ENCODE data around the gene RELA. TPM values are rescaled to one million over a fixed set of nuclear protein-coding genes. Genes with fewer than 3 reads are reported as not detected.
"Not testable (repeated sequence)": the region's sequence is repeated elsewhere in the genome, so short reads cannot be mapped to it uniquely, and the experiment has no call there.

Gene RELA
- total RNA-seq, 1 experiment from 2014 or later, result 19.7 TPM

DNA sequence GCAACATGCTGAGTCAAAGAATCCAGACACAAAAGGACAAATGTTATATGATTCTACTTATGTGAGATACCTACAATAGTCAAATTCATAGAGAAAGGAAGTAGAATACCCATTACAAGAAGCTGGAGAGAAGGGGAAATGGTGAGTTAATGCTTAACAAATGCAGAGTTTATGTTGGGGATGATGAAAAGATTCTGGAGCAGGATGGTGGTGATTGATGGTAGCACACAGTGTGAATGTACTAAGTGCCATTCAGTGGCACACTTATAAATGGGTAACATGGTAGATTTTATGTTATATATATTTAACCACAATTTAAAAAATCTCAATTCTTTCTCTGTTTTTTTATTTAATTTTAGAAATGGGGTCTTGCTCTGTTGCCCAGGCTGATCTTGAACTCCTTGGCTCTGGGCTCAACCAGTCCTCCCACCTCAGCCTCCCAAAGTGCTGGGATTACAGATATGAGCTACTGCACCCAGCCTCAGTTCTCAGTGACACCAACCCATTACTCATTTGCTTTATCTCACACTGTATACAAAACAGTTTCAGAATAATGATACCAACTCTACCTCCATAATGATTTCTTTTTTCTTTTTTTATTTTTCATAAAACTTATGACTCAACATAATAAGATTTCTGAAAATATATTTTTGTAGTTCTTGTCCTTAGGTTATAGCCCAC is 9.6 kb upstream of the RELA start:
- DNase-seq (ENCODE audit: low read depth), result no peak

DNA sequence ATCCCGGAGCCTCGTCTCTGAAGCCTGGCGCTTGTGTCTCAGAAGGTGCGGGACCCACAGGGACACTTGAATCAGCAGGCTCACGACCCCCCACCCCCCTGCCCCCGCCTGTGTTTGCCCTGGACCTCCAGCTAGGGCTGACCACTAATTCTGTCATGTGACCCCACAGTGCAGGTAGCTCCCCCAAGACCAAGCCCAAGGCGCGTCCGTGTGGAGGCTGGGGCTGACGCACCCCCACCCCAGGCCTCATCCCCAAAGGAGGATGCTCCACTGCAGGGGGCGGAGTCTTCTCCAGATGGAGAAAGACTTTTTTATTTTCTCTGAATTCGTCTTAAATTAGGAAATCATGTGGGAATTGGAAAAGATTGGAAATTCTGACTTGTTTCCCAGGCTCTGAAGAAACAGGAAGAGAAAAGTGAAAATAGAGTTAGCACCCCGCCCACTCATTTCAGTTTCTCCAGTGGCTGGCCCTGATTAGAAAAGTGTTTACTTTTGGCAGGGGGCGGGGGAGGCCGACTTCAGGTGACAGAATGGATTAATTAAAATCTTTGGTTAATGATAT is 1.0 kb upstream of the RELA start:
- peak; percentile 53 for DNase-seq (ENCODE audit: low read depth)

DNA sequence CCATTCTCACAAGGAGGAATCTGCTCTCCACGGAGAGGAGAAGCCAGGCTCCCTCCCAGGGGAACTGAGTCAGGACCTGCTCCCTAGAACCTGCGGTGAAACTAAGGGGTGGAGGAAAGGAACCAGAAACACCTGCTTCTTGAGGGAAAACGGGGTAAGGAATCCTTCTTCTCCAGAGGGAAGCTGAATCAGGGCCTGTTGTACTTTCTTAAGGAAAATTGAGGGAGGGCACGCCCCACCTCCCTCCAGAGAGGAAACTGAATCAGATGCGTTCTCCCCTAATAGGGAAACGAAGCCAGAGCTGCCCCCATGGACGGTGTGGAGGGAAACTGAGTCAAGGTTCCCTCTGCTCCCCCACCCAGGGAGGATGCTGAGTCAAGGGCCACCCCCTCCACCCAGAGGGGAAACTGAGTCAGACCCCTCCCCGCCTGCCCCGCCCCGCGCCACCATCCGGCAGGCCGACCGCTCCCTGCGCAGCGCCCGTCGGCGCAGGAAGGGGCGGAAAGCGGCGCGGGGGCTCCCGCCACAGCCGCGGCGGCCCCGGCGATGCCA is 393 bp downstream of the RELA start:
- DNase-seq (ENCODE audit: low read depth), result no peak

DNA sequence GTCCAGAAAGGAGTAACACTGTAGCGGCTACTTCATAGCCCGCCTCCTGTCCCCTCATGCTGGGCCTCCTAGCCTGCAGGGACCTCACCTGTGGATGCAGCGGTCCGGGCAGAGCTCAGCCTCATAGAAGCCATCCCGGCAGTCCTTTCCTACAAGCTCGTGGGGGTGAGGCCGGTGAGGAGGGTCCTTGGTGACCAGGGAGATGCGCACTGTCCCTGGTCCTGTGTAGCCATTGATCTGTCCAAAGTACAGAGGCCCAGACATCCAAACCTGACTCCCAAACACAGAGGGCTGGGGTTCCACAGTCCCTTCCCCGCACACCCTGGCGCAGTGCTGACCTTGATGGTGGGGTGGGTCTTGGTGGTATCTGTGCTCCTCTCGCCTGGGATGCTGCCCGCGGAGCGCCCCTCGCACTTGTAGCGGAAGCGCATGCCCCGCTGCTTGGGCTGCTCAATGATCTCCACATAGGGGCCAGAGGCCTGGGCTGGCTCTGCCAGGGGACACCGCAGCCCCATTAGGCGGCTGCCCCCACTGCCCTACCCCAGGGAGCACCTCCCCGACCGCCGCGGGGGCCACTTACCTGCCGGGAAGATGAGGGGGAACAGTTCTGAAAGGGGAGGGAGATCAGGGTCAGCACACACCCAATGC is 993 bp downstream of the RELA start:
- no peak for DNase-seq (ENCODE audit: low read depth)

DNA sequence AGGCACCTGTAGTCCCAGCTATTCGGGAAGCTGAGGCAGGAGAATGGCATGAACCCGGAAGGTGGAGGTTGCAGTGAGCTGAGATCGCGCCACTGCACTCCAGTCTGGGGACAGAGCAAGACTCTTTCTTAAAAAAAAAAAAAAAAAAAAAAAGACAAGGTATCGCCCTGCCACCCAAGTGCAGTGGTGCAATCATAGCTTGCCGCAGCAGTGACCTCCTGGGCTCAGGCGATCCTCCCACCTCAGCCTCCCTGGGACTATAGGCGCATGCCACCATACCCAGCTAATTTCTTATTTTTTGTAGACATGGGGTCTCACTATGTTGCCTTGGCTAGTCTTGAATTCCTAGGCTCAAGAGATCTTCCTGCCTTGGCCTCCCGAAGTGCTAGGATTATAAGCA is 1.8 kb downstream of the RELA start:
- DNase-seq (ENCODE audit: low read depth), result not testable (repeated sequence)

DNA sequence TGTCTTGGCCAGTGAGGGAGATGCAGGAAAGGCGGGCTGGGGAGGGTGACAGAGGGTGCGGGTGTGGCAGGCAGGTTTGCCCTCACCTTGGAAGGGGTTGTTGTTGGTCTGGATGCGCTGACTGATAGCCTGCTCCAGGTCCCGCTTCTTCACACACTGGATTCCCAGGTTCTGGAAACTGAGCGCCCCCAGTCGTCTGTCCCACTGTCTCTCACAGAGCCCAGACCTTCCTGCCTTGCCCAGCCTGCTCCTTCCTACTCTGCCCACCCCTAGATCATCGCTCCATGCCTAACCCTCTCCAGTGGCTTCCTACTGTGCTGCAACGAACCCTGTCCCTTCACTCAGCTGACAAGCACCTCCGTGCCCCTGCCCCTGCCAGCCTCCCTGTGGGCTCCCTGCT is 2.7 kb downstream of the RELA start:
- no peak for DNase-seq (ENCODE audit: low read depth)

DNA sequence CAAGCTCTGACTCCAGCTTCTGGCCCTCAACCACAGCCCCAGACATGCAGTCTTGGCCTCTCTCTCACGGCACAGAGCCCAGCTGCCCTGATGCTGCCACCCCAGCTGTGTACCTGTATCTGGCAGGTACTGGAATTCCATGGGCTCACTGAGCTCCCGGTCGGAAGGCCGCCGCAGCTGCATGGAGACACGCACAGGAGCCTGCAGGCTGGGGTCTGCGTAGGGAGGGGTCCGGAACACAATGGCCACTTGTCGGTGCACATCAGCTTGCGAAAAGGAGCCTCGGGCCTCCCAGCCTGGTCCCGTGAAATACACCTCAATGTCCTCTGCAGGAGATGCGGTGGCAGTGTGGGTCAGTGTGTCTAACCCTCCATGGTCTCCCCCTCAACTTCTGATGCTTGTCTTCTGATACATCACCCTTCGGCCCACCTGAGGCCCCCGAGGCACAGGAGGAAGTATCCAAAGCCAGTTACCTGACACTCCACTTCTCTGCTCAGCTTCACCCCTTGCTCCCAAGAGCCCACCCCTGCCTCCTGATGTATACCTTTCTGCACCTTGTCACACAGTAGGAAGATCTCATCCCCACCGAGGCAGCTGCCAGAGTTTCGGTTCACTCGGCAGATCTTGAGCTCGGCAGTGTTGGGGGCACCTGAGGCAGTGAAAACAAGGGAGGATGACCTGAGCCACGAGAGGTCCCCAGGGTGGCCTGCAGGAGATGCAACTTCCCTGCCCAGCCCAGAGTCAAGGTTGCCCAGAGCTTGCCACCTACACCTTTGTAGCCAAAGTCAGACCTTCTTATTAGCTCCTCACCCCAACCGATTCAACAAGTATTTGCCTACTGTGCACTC is 4.3 kb downstream of the RELA start:
- DNase-seq (ENCODE audit: low read depth), result no peak

DNA sequence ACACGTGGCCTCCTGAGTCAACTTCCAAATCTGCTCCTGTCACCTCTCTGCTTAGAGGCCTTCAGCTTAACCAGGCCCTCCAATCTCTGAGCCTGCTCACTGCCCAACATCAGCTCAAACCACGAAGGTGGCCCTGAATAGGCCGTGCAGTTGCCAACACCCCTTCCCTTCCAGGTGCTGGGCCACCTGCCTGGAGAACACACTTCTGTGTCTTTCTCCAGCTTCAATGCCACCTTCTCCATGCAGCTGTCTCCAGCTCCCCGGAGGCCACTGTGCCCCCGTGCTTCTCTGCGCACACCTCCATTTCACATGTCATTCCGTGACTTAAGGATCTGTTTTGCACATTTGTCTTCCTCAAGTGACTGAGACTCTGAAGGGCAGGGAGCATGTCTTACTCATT is 5.3 kb downstream of the RELA start:
- no peak for DNase-seq (ENCODE audit: low read depth)

DNA sequence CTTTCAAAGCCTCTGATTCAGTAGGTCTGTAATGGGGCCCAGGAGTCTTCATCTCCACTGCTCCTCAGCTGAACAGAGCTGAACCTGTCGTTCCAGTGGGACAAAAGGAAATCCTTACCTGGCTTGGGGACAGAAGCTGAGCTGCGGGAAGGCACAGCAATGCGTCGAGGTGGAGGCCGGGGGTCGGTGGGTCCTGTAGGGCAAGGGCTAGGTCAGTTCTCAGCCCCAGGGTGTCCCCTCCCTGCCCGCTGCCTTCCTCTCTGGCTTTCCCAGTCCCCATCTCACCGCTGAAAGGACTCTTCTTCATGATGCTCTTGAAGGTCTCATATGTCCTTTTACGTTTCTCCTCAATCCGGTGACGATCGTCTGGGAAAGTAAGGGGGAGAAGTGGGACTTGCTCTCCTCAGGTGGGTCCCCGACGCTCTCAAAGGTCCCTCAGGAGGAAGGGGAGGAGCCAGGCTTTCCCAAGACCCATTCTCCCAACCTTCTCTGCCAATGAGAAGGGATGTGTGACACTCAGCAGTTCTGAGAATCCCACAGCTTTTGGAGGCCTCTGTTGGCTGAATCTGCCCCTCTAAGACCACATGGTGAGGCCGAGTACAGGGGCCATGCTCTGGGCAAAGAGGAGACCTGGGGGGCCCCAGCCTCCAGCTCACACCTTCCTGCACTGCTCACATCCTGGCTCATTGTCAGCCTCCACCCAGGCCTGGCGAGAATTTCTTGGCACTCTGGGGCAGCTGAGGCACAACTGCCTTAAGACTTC is 7.0 kb downstream of the RELA start:
- no peak for DNase-seq (ENCODE audit: low read depth)

DNA sequence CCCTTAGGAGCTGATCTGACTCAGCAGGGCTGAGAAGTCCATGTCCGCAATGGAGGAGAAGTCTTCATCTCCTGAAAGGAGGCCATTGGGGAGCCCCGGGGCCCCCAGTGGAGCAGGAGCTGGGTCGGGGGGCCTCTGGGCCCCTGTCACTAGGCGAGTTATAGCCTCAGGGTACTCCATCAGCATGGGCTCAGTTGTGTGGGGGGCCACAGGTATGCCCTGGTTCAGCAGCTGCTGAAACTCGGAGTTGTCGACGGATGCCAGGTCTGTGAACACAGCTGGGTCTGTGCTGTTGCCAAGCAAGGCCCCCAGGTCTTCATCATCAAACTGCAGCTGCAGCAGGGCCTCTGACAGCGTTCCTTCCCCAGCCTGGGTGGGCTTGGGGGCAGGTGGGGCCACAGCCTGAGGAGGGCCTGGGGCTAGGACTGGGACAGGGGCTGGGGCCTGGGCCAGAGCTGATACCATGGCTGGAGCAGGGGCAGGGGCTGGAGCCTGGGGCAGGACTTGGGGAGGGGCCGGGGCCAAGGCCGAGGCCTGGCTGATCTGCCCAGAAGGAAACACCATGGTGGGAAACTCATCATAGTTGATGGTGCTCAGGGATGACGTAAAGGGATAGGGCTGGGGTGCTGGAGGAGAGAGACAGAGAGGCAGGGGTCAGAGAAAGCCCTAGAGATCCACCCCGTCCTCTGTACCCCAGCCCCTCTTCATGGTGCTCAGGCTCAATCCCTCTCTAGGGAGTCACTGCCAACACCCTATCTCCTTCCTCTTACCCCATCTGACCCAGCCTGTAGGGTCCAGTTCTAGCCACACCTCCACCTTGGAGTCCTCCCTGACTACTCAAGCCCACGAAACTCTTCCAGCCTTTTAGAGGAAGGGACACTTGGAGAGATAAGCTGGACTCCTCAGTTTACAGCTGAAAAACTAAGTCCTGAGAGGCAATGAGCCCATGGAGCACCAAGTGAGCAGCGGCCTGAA is 8.1 kb downstream of the RELA start:
- no peak for DNase-seq (ENCODE audit: low read depth)

DNA sequence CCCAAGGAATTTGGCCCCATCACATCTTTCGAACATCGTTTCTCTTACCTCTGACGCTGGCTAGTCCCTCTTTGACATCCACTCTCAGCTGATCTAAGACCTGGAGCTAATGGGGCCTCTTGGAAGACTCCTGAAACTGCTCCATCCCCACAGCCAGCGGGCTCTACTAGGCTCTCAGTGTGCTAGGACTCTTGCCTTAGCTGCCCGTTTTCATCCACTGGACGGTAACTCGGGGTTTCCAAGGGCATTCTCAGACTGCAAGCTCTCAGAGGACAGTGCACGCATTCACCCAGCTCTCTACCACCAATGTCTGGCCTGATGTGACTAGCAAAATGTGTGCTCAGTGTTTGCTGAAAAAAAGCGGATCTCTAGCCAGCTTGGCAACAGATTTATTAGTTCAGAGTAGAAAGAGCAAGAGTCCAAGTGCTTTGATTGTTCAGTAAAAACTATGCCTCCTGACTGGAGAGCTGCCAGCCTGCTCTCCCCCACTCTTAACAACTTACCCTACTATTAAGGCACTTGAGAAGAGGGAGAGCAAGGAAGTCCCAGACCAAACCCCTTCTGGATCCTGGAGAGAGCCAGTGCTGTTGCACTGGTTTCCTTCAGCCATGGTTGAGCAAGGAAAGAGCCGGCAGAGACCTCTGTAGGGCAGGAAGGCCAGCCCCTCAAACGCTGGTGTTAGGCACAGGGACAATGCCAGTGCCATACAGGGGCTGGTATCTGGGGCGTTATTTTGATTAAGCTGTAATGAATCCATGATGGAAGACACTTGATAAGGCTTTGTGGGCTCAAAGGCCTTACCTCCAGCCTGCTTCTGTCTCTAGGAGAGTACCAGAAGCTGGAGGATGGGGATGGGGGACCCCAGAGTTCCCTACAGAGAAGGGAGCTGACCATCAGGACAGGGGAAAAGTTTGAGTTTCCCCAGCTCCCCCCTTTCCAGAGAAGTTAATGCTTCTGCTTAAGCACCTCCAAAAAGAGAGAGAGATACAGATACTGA is 9.2 kb downstream of the RELA start:
- DNase-seq (ENCODE audit: low read depth), result no peak

DNA sequence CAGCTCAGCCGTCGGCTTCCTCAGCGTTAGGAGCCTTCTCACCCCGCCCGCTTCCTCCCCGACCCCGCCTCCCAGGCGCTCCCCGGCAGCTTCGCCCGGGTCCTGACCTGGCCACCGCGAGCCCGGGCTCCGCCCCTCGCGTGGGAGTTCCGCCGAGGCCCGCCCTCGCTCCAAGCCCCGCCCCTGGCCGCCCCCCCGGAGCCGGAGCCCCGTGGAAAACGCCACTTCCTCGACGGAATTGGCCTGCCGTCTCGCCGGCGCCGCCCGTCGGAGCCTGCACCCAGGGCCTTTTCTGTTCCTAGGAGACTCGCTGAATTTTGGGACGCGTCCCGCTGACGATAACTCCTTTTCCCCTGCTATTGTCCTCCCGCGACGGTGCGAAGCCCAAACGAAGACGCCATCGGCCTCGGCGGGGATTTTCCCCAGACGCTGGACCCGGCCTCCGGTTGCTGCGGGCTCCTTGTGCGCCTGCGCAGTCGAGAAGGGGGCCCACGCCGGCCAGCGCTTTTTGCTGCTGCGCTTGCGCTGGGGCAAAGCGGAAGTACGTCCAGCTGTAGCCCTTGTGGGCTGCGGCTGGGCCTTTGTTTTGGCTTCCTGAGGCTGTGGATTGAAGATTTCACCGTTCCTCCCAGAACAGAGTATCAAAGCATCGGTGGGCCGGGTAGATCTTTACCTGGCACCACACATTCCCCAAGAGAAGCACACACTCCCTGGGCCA is 10.0 kb downstream of the RELA start:
- DNase-seq (ENCODE audit: low read depth), result peak; percentile 95

DNA sequence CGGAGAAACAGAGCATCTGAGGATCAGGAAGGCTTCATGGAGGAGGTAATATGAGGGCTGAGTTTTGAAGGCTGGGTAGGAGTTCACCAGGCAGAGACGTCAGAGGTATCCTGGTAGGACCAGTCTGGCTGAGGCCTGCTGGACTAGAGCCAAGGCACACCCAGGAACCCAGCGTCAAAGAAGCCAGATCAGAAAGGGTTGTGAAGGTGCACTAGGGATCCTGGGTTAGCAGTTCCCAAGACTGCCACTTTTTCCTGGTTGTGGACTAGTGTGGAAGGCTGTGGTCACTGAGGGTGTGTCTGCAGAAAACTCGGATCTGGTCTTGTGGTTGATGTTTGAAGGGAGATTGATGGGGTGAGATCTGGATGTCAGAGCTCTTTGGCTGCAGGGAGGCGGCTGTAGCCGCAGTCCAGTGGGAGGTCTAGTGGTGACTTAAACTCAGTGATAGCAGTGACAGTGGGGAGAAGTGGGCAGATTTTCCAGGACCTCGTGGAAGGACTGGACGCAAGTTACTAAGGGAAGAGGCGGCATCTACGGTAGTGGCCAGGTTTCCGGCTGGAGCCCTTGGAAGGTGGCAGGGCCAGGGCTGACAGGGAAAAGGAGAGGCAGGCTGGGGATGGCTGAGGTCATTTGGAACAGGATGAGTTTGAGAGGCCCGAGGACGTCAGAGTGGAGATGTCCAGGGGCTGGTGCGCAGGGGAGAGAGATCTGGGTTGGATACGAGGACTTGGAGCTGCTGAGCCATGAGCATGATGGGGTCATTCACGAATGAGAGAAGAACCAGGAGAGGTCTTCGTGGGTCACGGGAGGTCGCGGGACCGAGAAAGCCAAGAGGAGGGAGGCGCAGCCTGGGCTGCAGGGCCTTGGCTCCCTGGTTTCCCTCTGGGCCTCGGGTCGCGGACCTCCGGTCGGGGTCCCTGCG is 10.9 kb downstream of the RELA start:
- peak; percentile 36 for DNase-seq (ENCODE audit: low read depth)

DNA sequence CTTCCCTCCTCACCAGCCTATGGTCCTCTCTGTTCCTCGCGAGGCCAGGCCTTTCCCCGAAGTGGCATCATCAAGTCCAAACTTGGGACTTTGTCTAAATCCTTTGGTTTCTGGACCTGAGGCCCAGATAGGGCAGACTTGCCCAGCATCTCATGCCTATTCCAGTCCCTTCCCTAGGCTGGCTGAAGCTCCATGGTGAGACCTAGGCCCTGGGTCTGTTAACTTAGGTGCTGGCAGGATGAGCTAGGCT is 11.5 kb downstream of the RELA start:
- no peak for DNase-seq (ENCODE audit: low read depth)

DNA sequence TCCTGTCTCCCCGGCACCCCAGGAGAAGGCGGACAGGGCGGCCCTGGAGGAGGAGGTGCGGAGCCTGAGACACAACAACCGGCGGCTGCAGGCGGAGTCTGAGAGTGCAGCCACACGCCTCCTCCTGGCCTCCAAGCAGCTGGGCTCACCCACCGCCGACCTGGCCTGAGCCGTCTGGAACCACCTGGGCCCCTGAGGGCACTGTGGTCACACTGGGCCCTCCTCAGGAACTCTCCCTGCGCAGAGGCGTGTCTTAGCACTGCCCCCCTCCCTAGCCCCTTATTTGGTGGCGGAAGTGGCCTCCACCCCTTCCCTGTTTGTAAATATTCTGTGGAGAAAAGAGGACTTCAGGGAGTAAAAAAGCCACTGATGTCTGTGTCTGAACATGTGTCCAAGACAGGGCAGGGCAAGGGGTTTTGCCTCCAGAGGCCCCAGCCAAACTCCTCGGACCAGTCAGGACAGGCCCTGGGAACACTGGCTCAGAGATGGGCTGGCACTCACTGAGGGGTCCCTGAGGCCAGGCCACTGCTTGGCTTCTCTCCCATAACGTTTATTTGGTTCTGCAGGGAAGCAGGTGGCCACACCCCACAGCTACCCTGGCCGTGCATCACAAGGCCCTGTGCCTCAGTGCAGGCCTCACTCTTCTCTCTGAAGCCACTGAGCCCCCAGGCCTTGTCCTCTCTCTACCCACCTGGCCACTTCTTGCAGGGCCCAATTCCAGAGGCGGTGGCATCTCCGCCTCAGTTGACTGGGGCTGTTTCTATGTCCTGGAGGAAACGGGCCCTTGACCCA is 12.0 kb downstream of the RELA start:
- no peak for DNase-seq (ENCODE audit: low read depth)

DNA sequence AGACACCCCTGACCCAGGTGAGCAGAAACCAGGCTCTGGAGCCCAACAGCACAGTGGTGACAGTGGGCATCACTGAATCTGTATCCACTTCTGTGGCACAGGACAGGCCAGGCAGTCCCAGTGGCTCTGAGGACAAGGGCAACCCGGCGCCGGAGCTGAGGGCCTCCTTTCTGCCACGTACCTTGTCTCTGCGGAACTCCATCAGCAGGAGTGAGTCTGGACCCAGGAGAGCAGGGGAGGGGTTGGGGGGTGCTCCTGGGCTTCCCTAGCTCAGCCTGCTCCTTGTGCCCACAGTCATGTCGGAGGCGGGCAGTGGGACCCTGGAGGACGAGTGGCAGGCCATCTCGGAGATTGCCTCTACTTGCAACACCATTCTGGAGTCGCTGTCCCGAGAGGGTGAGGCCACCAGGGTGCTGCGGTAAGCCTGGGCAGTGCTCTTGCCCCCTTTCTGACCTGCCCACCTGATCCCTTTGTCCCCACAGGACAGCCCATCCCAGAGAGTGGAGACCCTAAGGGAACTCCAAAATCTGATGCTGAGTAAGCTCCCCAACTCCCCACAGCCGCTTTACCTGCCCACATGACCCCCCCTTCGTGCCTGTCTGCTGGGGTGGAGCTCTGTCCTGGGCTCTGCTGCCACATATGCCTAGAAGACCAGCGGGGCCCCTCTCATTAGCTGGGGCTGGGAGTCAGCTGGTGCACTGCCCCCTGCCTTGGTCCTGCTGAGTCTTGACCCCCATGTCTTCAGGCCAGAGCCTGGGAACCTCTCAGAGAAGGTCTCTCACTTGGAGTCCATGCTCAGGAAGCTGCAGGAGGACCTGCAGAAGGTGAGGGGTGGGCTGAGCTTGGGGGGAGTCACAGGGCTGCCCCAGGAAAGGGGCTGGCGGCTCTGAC is 12.8 kb downstream of the RELA start:
- DNase-seq (ENCODE audit: low read depth), result no peak

All from Daoy (cell line).